ENCODE data around the gene SETD1B.
A peak's percentile ranks its signal among the peaks of the same experiment; 100 is the strongest.
"Not testable (repeated sequence)": the region's sequence is repeated elsewhere in the genome, so short reads cannot be mapped to it uniquely, and the experiment has no call there.

SETD1B gene
- total RNA-seq, result 64.7 to 76.3 reads per million in 2 donors

DNA sequence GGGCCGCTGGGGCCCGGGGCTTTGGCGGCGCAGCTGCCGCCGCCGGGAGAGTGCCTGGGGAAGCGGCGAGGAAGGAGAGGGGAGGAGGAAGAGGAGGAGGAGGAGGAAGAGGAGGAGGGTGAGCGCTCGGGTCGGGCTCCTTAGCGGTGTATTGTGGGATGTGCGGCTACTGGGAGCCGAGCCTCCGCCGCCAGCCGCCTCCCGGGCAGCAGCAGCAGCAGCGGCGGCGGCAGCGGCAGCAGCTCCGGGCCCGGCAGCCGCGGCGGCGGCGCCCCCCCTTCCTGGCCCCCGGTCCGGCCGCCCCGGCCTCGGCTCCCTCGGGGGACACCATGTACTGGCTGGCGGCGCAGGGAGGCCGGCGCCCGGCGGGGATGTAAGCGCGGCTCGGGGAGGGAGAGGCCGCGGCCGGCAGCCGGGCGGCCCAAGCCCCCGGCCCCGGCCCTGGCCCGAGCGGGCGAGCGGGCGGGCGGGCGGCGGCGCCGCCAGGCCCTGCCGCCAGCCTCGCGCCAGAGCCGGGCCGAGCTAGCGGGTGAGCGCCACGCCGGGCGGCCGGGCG, at the start of gene SETD1B:
TSS of gene SETD1B (plus strand) at position 149 of the 556 bp plus-strand sequence. CDS start 729 bp downstream, outside the sequence.
- DNase-seq, result peak; percentile 41

DNA sequence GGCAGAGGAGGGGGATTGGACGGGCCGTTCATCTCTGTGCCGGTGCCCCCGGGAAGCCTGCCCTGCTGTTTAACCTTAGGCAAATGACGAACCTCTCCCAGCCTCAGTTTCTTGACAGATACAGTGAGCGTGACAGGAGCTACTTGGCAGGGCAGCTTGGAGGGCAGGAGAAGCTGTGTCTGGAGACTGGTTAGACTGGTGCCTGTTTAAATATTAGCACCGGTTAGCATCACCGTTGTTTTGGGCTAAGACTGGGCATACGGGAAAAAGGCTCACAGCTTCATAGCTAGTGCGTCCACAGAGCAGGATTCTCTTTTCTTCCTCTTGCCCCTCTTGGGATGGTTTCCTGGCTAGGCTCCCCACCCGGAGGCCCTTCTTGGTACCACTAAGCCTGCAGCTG, 49.0 kb upstream of the SETD1B start:
- no peak for DNase-seq

DNA sequence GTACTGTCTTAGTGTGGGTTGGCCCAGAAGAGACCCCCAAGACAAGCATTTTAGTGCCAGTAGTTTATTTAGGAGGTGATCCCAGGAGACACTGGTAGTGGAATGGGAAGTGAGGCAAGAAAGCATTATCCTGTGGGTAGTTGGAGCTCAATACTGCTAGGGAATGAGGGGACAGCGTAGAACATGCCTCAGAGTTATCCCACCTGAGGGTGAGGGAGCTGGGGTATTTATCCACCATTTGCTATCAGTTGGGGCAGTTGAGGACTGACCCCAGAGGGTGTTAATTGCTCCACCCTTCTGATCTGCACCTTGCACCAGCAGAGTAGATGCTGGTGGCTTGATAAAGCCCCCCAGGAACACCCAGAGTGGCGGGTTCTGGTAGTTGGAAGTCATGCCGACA, 48.2 kb upstream of the SETD1B start:
- no peak for DNase-seq

DNA sequence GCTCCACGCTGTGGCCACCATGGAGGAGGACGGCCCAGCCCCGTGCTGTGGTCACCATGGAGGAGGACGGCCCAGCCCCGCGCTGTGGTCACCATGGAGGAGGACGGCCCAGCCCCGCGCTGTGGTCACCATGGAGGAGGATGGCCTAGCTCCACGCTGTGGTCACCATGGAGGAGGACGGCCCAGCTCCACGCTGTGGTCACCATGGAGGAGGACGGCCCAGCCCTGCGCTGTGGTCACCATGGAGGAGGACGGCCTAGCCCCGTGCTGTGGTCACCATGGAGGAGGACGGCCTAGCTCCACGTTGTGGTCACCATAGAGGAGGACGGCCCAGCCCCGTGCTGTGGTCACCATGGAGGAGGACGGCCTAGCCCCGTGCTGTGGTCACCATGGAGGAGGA, 45.3 kb upstream of the SETD1B start:
- not testable (repeated sequence) for DNase-seq

DNA sequence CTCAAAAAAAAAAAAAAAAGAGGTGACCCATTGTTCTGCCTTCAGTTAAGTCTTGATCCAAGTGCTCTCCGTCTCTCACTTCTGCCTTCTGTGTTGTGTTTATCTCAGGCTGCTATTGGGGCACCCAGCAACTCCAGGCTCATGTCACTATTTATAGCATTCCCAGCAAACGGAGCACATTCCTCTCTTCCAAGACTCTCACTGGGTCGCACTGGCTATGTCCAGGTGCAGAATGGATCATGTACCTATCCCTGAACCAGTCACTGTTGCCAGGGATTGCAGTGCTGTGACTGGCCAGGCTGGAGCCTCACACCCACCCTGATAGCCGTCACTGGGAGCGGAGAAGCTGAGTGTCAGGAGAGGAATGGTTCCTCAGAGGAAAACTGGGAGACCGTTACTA, 41.5 kb upstream of the SETD1B start:
- no peak for DNase-seq

DNA sequence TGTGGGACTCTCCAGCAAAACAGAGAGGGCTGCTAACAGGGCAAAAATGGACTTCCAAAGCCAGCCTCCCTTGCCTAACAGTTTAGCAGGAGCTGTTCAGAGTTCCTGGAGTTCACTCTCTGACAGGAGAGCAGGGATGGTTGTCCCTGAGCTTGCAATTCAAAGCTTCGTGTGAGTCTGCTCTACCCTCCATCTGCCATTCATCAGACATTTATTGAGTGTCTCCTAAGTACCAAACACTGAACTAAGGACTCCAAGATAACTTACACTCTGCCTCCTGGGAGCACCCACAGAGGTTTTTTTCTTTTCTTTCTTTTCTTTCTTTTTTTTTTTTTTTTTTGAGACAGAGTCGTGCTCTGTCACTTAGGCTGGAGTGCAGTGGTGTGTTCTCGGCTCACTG, 39.0 kb upstream of the SETD1B start:
- no peak for DNase-seq

DNA sequence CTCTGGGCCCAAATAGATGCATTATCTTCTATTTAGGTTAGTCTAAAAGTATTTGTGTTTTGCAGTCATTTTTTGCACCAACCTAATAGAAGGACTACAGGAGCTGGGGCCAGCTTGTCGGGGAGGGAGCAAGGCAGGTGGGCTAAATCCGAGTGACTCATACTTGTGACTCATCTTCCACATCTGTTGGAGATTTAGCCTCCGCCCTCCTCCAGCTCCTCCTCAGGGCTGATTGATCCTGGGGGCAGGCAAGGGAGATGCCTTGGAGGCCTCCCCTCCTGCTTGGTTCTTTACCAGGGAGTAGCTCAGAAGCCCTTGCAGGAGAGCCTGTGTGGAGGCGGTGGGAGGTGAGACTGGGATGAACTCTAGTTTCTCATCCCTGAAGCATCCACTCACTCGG, 38.2 kb upstream of the SETD1B start:
- no peak for DNase-seq

DNA sequence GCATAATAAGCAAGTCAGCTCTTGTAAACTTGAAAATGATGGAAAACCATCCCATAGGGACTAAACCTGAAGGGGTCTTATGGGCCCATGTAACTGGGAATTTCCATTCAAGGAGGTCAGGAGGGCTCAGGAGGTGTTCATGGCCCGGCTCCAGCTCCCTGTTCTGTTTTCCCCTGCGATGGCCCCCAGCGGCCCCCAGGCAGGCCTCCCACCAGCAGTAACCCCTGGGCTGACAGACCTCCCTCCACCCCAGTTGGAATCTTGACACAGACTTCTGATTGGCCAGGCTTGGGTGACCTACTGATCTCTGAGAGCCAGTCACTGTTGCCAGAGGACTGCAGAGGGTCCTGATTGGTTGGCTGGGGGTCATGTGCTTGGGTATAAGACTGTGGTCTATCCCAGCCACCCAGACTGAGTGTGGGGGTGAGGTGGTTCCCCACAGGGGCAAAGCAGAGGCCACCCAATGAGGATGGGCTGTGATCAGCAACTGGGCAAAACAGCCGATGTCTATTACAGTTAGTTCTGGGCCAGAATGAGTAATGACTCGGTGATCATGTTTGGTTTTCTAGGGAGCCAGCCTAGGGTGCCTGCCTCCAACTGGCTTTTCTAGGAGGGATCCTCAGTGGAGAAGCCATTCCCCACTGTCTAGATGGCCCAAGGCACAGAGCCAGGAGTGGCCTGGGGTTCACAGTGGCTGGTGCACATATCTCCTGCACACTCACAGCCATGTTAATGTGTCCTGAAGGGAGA, 37.3 kb upstream of the SETD1B start:
- no peak for DNase-seq

DNA sequence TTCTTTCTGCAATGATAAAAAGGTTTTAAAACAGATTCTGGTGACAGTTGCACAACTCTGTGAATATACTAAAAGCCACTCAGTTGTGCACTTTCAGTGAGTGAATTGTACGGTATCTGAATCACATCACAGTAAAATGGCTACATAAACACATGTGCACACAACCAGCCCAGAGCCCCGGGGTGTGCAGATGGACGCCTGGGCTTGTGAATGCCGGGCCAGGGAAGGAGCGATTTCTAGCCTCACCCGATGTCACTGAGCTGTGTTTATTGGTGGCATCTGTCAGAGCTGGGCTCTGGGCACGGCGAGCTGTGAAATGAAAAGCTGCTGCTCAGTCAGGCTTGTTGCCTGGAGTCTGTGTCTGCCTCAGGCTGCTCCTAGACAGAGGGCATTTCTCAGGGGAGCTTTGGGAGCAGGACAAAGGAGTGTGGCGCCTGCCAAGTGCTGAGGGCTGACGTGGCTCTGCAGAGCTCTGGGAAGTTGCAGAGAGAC, 36.2 kb upstream of the SETD1B start:
- no peak for DNase-seq

DNA sequence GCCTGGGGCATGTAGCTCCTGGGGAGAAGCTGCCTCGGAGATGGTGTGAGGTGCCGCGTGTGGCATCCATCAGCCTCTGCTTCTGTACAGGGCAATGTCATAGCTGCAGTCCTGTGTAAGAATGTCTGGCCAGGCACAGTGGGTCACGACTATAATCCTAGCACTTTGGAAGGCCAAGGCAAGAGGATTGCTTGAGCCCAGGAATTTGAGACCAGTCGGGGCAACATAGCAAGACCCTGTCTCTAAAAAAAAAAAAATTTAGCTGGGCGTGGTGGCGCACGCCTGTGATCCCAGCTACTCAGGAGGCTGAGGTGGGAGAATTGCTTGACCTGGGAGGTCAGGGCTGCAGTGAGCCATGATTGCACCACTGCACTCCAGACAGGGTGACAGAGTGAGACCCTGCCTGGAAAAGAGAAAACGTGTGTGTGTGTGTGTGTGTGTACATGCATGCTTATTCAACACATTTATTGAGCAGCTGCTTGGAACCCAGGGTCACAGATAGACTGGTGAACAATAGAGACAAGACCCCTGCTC, 34.4 kb upstream of the SETD1B start:
- DNase-seq, result no peak

DNA sequence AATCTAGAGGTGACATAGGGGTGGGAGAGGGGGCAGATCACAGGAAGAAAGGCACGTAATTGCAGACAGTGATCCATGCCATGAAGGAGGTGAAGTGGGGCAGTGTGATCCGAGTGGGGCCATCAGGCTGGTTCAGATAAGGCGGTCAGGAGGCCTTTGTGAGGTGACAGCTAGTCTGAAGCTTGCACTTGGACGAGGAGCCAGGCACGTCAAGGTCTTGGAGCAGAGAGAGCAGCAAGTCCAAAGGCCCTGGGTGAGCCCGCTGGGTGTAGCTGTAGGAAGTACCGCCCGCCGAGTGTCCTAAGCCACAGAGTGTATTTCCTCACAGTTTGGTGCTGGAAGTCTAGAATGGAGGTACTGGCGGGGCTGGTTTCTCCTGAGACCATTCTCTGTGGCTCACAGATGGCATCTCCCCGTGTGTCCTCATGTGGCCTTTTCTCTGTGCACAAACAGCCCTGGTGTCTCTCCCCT, 33.9 kb upstream of the SETD1B start:
- no peak for DNase-seq

DNA sequence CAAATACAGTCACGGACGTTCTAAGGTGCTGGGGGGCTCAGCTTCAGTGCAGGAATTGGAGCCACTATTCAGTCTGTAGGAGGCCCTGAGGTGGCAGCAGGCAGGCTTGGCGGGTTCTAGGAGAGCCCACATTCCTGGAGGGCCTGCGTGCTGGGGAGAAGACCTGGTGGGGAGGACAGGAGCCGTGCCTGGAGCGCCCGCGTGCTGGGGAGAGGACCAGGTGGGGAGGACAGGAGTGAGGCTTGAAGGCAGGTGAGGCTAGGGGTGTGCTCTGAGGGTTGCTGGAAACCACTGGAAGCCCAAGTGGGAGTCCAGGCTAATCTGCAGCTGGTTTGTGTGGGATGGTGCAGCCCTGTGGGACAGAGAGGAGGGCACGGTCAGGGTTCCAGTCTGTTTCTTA, 33.4 kb upstream of the SETD1B start:
- DNase-seq, result no peak

DNA sequence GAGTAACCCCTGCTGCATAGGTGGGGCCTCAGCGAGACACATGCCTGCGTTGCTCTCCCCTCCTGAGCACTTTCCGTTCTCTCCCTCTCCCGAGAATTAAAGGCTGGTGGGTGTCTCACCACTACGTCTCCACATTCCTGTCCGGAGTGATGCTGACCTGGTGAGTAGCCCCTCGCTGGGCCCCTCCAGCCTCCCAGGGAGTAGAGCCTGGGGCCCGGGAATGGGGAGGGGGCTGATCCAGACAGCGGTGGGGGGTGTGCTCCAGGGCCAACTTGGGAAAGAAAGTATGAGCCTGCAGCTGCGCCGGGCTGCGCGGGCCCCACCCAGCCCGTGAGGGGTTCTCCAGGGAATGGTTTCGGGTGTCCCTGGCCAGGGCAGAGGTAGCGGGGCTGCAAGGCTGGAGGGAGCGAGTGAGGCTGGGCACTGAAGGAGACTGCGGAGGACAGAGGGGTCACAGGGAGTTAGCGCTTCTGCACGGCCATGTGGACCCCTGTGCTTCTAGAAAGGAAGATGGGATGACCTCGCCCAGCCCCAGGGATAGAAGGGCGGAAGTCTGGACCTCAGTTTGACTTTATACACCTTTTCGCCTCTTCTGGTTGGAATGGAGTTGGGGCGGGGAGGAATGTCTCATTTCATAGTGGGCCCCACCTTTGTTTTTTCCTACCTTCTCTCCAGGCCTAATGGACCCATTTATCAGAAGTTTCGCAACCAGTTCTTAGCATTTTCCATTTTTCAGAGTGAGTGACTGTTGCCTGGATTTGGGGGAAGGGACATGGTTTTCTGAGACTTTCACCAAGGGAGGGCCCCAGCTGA, 32.8 kb upstream of the SETD1B start:
- no peak for DNase-seq

DNA sequence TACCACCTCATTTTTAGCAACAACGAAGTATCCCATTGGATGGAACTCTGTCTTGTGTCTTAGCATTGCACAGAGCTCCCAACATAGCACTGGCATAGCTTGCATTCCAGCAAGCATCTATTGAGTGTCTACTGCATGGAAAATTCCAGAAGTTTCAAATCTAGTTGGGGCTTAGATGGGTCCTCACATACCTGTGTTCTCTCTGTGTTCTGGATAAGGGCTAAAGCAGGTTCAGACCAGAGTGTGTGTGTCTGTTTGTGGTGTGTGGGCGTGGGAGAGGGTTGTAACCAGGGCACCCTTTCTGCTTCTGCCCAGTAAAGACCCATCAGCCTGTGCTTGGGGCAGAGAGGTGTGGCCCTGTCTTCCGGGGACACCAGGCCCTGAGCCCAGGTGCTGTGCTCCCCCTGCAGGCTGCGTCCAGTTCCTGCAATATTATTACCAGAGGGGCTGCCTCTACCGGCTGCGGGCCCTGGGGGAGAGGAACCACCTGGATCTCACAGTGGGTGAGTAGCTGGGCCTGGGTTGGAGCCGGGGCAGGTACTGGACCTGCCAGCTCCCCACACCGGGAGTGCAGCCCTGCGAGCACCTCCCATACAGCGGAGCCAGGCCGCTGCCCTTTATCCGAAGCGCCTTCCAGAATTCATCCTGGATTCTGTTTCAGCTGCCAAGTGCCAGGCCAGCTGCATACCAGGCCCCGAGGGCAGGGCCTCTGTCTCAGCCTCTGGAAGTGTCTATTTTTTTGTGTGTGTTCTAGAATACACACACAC, 30.6 kb upstream of the SETD1B start:
- DNase-seq, result peak; percentile 72

DNA sequence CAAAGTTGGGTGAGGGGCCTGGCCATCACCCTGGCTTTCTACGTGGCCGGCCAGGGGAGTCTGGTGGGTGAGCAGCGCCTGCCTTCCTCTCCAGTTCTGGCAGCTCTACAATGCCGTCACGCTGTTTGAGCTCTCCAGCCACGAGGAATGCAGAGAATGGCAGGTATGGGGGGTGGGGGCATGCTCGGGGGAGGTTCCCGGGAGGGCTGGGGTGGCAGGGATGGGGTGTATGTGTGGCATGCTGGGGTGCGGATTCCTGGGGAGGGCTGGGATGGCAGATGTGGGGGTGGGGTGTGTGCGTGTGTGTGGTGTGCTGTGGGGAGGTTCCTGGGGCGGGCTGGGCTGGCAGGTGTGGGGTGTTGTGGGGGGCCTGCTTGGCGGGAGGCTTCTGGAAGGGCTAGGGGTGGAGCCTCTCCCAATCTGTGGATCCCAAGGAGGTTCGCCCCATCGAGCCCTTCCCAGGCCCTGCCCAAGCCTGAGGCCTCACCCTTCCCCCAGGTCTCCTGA, 28.8 kb upstream of the SETD1B start:
- no peak for DNase-seq

DNA sequence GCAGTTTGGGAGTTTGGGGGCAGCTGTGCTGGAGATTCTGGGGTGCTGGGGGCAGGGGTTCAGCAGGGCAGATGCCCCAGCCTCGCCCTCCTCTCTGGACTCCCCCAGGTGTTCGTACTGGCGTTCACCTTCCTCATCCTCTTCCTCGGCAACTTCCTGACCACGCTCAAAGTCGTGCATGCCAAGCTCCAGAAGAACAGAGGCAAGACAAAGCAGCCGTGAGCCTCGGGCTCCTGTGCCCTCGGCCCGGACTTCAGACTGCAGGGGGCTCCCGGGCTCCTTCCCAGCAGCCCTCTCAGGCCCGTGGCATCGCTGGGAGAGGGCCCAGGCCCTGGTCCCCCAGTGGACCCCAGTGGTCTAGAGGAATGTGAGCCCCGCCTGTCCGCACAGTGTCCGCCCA, 28.3 kb upstream of the SETD1B start:
- no peak for DNase-seq

DNA sequence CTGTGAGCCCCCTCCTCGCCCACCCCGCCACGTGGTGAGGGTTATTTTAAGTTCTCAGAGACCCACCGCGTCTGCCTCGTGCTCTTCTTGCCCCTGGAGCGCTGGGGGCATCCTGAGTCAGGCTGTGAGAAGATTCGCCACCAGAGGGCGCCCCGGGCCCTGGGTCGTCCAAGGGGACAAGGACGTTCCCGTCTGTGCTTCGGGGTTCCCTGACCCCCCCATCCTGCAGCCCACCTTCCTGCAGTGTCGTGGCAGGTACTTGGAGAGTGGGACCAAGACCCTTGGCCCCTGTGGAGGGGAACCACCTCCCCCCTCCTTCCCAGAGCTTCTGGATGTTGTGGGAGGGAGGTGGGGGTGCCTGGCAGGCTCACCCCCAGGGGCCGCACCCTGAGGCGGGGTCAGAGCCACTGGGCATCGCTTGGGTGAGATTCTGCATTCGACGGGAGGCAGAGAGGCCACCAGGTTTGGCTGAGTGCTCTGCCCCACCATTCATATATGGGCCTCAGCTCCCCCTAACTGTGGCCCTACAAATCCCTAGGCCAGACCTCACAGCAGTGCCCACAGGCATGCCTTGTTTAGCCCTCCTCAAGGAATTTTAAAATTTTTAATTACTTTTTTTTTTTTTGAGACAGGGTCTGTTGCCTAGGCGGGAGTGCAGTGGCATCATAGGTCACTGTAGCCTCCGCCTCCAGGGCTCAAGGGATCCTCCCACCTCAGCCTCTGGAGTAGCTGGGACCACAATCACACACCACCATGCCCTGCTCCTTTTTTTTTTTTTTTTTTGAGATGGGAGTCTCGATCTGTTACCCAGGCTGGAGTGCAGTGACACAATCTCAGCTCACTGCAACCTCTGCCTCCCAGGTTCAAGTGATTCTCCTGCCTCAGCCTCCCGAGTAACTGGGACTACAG, 27.4 kb upstream of the SETD1B start:
- DNase-seq, result peak; percentile 97

DNA sequence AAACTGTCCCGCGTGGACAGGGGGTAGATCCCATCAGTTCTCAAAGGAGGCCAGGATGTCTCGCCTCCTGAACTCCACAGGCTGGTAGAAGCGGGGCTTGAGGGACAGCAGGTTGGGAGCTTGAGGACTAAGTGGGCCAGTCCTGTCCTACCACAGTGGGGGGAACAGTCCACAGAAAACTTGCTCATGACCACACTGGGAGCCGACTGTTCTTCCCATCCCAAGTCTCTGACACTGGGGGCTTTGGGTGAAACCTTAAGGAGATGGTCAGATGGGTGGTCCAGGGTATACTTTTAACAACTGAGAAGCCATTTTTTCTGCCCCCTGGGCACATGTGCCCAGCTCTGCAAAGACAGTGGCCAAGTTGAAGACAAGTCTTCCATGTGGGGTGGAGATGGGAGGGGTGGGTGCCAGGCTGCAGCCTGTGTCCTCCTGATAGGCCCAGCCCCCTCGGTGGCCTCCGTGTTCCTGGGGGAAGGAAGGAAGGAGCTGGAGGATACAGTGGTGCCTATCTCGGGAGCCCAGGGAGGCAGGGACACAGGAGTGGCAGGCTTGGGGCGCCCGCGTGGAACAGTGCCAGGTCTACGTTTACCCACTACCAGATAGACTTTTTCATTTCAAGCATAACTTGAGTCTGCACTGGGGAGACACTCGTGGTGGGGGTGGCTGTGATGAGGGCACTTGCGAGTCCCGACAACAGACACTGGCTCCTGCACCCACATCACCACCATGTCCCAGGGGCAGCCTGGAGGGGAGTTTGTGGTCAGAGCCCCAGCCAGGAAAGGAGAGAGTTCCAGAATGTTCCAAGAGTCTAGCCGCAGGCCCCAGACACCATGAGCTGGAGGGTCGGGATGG, 25.0 kb upstream of the SETD1B start:
- no peak for DNase-seq

DNA sequence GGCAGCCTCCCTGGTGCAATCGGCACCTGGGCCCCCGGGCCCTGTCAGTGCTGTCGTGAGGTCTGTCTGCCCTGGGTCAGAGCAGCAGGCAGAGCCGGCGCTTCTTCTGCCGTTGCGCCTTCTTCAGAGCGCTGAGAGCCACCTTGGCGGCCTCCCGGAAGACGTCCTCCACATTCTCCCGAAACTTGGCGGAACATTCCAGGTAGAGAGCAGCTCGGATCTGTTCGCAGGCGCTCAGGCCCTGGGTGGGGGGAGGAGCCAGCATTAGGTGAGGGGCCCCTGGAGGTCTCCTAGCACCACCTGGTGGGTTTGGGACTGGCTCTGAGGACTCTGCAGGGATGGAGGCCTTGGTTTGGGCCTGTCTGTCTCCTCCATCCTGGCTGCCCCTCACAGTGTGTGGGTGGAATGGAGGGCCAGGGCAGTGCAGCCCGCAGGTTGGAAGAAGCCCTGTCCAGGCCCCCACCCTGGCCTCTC, 24.4 kb upstream of the SETD1B start:
- no peak for DNase-seq

DNA sequence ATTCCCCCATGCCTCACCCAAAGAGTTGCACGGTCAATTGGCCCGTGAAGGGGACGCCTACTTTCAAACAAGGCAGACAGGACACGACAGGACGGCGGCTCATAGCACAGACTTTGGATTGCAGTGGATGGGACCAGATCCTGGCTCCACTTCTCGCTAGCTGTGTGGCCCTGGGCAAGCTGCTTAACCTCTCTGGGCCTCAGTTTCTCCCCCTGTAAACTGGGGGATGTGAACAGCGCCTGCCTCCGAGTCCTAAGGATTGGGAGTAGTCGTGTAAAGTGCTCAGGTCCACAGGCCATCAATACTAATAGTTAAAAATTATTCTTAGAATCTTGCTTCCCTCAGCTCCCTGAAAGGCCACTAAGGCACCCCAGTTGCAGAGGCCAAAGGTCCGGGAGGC, 23.4 kb upstream of the SETD1B start:
- DNase-seq, result no peak
